GM12878 (cell line): ENCODE results near the gene TARBP2. TPM values are rescaled to one million over a fixed set of nuclear protein-coding genes. Genes with fewer than 3 reads are reported as not detected.

Experiments used
- ATAC-seq: fragments of 200-7000 bp; cut with Tn5 transposase; 3 replicates; pipeline ENCODE4 v1.9.1; 2020; ENCODE audit warnings: mild to moderate bottlenecking, moderate library complexity
- BruUV-seq: library from RNA; stranded (reverse); fragments of 400-500 nt; replicated peaks from 2 replicates; lab custom pipeline; 2021; lab: Mats Ljungman, UMichigan
- CTCF ChIA-PET: fragments of 300-600 bp; sonication (Branson Sonifier 250); formaldehyde crosslinking; extraction: SDS; loops from one replicate; lab custom pipeline; 2021; ENCODE audit warnings: inconsistent platforms; lab: Yijun Ruan, JAX
- POLR2A ChIA-PET: fragments of 350-600 bp; formaldehyde crosslinking; extraction: SDS; loops from one replicate; lab custom pipeline; 2021; ENCODE audit warnings: inconsistent platforms; lab: Charles Lee
- RAD21 ChIA-PET: fragments of 300-600 bp; sonication (Branson Sonifier 250); formaldehyde crosslinking; loops from one replicate; lab custom pipeline; 2023; ENCODE audit warnings: antibody characterized with exemption; ENCODE audit not compliant: unreplicated experiment; lab: Charles Lee
- SMC1A ChIA-PET: fragments of 300-600 bp; sonication (Branson Sonifier 250); formaldehyde crosslinking; loops from one replicate; lab custom pipeline; 2023; ENCODE audit not compliant: unreplicated experiment, uncharacterized antibody; lab: Charles Lee
- DNase-seq: peaks from one replicate; pipeline ENCODE4 v3.0.0-alpha.2; 2011; ENCODE audit warnings: low read depth, low spot score
- FAIRE-seq: peaks from 3 replicates; lab custom pipeline; 2011; peaks lifted over from hg19 to GRCh38; lab: Jason Lieb, UNC
- H2AFZ ChIP-seq: 2 replicates; pipeline ENCODE4 v1.6.0; 2011; ENCODE audit warnings: low read depth, low read length, control low read depth; ENCODE audit not compliant: control insufficient read depth
- H3K27ac ChIP-seq: 2 replicates; pipeline ENCODE4 v1.5.1; 2011; ENCODE audit warnings: control low read depth; ENCODE audit not compliant: control insufficient read depth, insufficient read depth
- H3K27me3 ChIP-seq, 2 experiments: replicated peaks in 1 of 2; 2 replicates each; pipeline versions ENCODE4 v1.6.0 to v1.6.1; 2011; ENCODE audit warnings: low read length in 1 of 2; ENCODE audit not compliant: control insufficient read depth in 2 of 2, insufficient read depth in 2 of 2
- H3K36me3 ChIP-seq, 2 experiments: 2 replicates each; pipeline ENCODE4 v1.5.1; 2011; ENCODE audit warnings: low read length in 1 of 2; ENCODE audit not compliant: control insufficient read depth in 2 of 2, insufficient read depth in 2 of 2
- H3K4me1 ChIP-seq: 2 replicates; pipeline ENCODE4 v1.6.1; 2011; ENCODE audit warnings: mild to moderate bottlenecking, low read length, moderate library complexity, mixed read lengths; ENCODE audit not compliant: control insufficient read depth, insufficient read depth
- H3K4me2 ChIP-seq: 2 replicates; pipeline ENCODE4 v1.6.0; 2011; ENCODE audit warnings: control low read depth; ENCODE audit not compliant: control insufficient read depth, insufficient read depth
- H3K4me3 ChIP-seq: fragments of 200-600 bp; sonication (generic); 2 replicates; pipeline ENCODE4 v1.5.1; 2016
- H3K79me2 ChIP-seq: 2 replicates; pipeline ENCODE4 v1.6.0; 2011; ENCODE audit warnings: low read length; ENCODE audit not compliant: control insufficient read depth, insufficient read depth
- H3K9ac ChIP-seq: 2 replicates; pipeline ENCODE4 v1.8.0; 2011; ENCODE audit warnings: low read length, control low read depth, mixed read lengths; ENCODE audit not compliant: control insufficient read depth, insufficient read depth
- H3K9me3 ChIP-seq: replicated peaks from 3 replicates; pipeline ENCODE4 v1.5.1; 2011; ENCODE audit warnings: mild to moderate bottlenecking, low read length; ENCODE audit not compliant: control insufficient read depth, insufficient read depth
- H4K20me1 ChIP-seq: 2 replicates; pipeline ENCODE4 v1.6.0; 2011; ENCODE audit not compliant: control insufficient read depth, insufficient read depth
- ATF2 ChIP-seq: IDR thresholded peaks from 2 replicates; pipeline ENCODE4 v1.6.1; 2012; ENCODE audit warnings: low read length, inconsistent platforms
- CBFB ChIP-seq: IDR thresholded peaks from 2 replicates; pipeline ENCODE4 v1.6.1; 2016; ENCODE audit warnings: antibody characterized with exemption, low read depth
- MEF2B ChIP-seq: fragments of 450-650 bp; IDR thresholded peaks from 2 replicates; pipeline ENCODE4 v1.6.1; 2018; ENCODE audit warnings: mild to moderate bottlenecking, moderate library complexity; ENCODE audit not compliant: partially characterized antibody, poor library complexity, severe bottlenecking
- NFXL1 ChIP-seq: fragments of 450-650 bp; IDR thresholded peaks from 2 replicates; pipeline ENCODE4 v1.6.1; 2017; ENCODE audit warnings: antibody characterized with exemption, mild to moderate bottlenecking, borderline replicate concordance
- PML ChIP-seq: IDR thresholded peaks from 2 replicates; pipeline ENCODE4 v1.6.1; 2012; ENCODE audit warnings: low read length, inconsistent platforms
- POLR2A ChIP-seq: IDR thresholded peaks from 2 replicates; pipeline ENCODE4 v1.6.1; 2011; ENCODE audit warnings: low read depth, mild to moderate bottlenecking, low read length
- SMARCA5 ChIP-seq: fragments of 450-650 bp; IDR thresholded peaks from 2 replicates; pipeline ENCODE4 v1.6.1; 2017; ENCODE audit warnings: mild to moderate bottlenecking
- SPI1 ChIP-seq: IDR thresholded peaks from 2 replicates; pipeline ENCODE4 v1.6.1; 2011; ENCODE audit warnings: low read depth, mild to moderate bottlenecking, low read length, moderate library complexity, borderline replicate concordance; ENCODE audit not compliant: insufficient read depth
- ZBTB11 ChIP-seq: fragments of 450-650 bp; formaldehyde crosslinking; IDR thresholded peaks from 2 replicates; pipeline ENCODE4 v1.5.0; 2022; ENCODE audit warnings: mild to moderate bottlenecking, missing genetic modification characterization
- ZNF24 ChIP-seq: fragments of 450-650 bp; IDR thresholded peaks from 2 replicates; pipeline ENCODE4 v1.6.1; 2017; ENCODE audit warnings: antibody characterized with exemption, mild to moderate bottlenecking
- ZNF274 ChIP-seq: IDR thresholded peaks from one replicate; pipeline ENCODE4 v1.8.0; 2011; ENCODE audit not compliant: insufficient read length, insufficient read depth
- ZNF384 ChIP-seq: IDR thresholded peaks from 2 replicates; pipeline ENCODE4 v1.6.1; 2012; ENCODE audit warnings: low read depth, mild to moderate bottlenecking, low read length, improper control_type of control experiment, borderline replicate concordance
- WGBS: methylation state at CpG from one replicate; pipeline ENCODE4 v1.1.6; 2016; ENCODE audit warnings: low lambda C conversion rate; ENCODE audit not compliant: insufficient replicate concordance, insufficient coverage; ENCODE audit errors: missing lambda C conversion rate; 5-methylcytosine and 5-hydroxymethylcytosine counted together
- in situ Hi-C: fragments of 300-500 bp; cut with MboI; formaldehyde crosslinking; loops from 9 replicates; pipeline ENCODE4 v1.14.3; 2018; ENCODE audit warnings: mixed read lengths
- intact Hi-C: fragments of 100-400 bp; cut with micrococcal nuclease; formaldehyde crosslinking; loops from one replicate; pipeline ENCODE4 v1.14.2; 2022; ENCODE audit not compliant: unreplicated experiment
- polyA plus RNA-seq, 11 experiments: library from polyadenylated mRNA; depleted of rRNA in 4 of 11; unstranded in 6 of 11; stranded (reverse) in 5 of 11; fragments of >200 nt; fragmentation: Nextera tagmentation in 4 of 11; fragmentation: Illumina TruSeq in 1 of 11; extraction: Ambion mirVana in 4 of 11; extraction: Trizol in 1 of 11; gene quantifications; 1 replicate in 1 of 11; 2 replicates in 10 of 11; pipeline versions ENCODE4 v1.2.1 to v1.2.3, GENCODE V29; 2011 to 2016; ENCODE audit warnings: inconsistent platforms in 2 of 11, missing spikeins in 2 of 11, low read depth in 1 of 11
- total RNA-seq, 4 experiments: library from RNA; depleted of rRNA in 3 of 4; stranded (reverse); fragments of >200 nt in 3 of 4; fragmentation: Illumina TruSeq in 1 of 4; extraction: Trizol in 1 of 4; gene quantifications; 2 replicates each; pipeline versions ENCODE4 v1.2.1 to v1.2.3, GENCODE V29; 2013 to 2021
- TF ChIP-seq, protein P1 (sequence below): fragments of 450-650 bp; IDR thresholded peaks from 2 replicates; pipeline ENCODE4 v1.6.1; 2017; ENCODE audit warnings: mild to moderate bottlenecking, moderate library complexity
- TF ChIP-seq, protein P2 (sequence below): IDR thresholded peaks from 2 replicates; pipeline ENCODE4 v1.6.1; 2012; ENCODE audit warnings: low read depth, low read length, improper control_type of control experiment

Gene TARBP2
- total and polyA plus RNA-seq, 10 of the 15 experiments (the other 5 are each of a cell fraction or from before 2014, with no cell fraction given) = 5.5 to 60.1 (median 36.8) TPM

DNA sequence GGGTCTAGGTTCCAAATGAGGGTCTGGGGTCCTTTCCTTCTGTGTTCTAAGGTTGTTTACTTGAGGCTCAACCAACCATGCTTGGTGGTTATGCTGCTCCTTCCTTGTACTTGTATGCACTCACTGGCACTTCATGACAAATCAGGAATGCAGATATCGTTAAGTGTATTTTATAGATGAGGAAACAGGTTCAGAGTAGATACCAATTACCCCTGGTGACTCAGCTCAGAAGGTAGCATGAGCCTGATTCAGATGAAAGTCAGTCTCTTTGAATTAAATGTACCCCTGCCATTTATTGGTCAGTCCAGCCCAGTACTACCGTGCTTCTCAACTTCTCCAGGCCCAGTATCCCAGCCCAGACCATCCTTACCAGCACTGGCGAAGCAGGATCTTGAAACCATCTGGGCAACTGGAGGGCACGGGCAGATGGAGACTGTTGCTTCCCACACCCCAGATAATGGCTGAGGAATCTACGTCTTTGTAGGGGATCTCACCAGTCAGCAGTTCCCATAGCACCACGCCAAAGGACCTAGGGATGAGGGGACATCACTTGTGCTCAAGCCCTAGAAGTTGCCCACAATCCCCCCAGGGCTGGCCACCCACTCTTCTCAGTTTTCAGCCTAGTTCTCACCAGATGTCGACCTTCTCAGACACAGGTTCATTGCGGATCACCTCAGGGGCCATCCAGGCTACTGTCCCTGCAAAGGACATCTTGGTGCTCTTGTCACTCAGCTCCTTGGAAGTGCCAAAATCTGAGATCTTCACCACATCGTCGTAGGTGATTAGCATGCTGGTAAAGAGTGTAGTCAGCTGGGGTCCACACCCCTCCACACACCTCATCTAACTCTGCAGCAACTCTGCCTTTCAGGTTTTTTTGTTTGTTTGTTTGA is 16.2 kb upstream of the TARBP2 start:
- ChIA-PET SMC1A (no interaction called here), POLR2A (no interaction called here), RAD21 (no interaction called here), CTCF (no interaction called here)
- H3K9ac ChIP-seq = no peak overlapping the region
- no peaks in the 10 kb centered on the region for H4K20me1 ChIP-seq
- H3K4me2 ChIP-seq = no peak overlapping the region
- FAIRE-seq = no peak
- 91% methylated on average over 10 of the region's 10 CpGs for WGBS
- H3K27ac ChIP-seq = no peak overlapping the region
- H3K4me3 ChIP-seq = no peak overlapping the region
- in situ Hi-C loops (no loop called here), intact Hi-C loops (no loop called here)
- H3K27me3 ChIP-seq = no peaks in the 10 kb centered on the region
- H3K79me2 ChIP-seq = no peaks in the 10 kb centered on the region
- no peak for ATAC-seq
- H3K36me3 ChIP-seq = peaks cover 28 to 44% of the 10 kb centered on the region in 2 experiments
- no TSS peak for BruUV-seq
- no peak overlapping the region for H2AFZ ChIP-seq
- H3K9me3 ChIP-seq = no peaks in the 10 kb centered on the region
- DNase-seq = no peak
- no peaks in the 10 kb centered on the region for H3K4me1 ChIP-seq
- TF ChIP-seq ZNF274 = no peak
- TF ChIP-seq MEF2B = no peak
- TF ChIP-seq, protein P1, sequence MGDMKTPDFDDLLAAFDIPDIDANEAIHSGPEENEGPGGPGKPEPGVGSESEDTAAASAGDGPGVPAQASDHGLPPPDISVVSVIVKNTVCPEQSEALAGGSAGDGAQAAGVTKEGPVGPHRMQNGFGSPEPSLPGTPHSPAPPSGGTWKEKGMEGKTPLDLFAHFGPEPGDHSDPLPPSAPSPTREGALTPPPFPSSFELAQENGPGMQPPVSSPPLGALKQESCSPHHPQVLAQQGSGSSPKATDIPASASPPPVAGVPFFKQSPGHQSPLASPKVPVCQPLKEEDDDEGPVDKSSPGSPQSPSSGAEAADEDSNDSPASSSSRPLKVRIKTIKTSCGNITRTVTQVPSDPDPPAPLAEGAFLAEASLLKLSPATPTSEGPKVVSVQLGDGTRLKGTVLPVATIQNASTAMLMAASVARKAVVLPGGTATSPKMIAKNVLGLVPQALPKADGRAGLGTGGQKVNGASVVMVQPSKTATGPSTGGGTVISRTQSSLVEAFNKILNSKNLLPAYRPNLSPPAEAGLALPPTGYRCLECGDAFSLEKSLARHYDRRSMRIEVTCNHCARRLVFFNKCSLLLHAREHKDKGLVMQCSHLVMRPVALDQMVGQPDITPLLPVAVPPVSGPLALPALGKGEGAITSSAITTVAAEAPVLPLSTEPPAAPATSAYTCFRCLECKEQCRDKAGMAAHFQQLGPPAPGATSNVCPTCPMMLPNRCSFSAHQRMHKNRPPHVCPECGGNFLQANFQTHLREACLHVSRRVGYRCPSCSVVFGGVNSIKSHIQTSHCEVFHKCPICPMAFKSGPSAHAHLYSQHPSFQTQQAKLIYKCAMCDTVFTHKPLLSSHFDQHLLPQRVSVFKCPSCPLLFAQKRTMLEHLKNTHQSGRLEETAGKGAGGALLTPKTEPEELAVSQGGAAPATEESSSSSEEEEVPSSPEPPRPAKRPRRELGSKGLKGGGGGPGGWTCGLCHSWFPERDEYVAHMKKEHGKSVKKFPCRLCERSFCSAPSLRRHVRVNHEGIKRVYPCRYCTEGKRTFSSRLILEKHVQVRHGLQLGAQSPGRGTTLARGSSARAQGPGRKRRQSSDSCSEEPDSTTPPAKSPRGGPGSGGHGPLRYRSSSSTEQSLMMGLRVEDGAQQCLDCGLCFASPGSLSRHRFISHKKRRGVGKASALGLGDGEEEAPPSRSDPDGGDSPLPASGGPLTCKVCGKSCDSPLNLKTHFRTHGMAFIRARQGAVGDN = no peak
- no peak for TF ChIP-seq SMARCA5
- no peak for TF ChIP-seq ZNF384
- no peak for TF ChIP-seq CBFB
- TF ChIP-seq, protein P2, sequence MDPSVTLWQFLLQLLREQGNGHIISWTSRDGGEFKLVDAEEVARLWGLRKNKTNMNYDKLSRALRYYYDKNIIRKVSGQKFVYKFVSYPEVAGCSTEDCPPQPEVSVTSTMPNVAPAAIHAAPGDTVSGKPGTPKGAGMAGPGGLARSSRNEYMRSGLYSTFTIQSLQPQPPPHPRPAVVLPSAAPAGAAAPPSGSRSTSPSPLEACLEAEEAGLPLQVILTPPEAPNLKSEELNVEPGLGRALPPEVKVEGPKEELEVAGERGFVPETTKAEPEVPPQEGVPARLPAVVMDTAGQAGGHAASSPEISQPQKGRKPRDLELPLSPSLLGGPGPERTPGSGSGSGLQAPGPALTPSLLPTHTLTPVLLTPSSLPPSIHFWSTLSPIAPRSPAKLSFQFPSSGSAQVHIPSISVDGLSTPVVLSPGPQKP = no peak
- 0 out of 2 replicates have a peak, but pooled peaks have one; percentile 4 for TF ChIP-seq ATF2
- TF ChIP-seq PML = peak; percentile 4; the same call in 1 of the 2 replicates
- TF ChIP-seq NFXL1 = no peak
- no peak for TF ChIP-seq SPI1
- peak; percentile 71 for TF ChIP-seq POLR2A
- TF ChIP-seq ZBTB11 (CRISPR knock-in tag) = no peak
- TF ChIP-seq ZNF24 = no peak
